ENCODE measurements around the gene FBXL4. TPM values are rescaled to one million over a fixed set of nuclear protein-coding genes. Genes with fewer than 3 reads are reported as not detected.

Gene FBXL4
- total and polyA plus RNA-seq, 12 donors: 4.1 to 34.5 (median 23.7) TPM

- Histone ChIP-seq H3K36me3 (replicated peaks in 1 of 2) (no peaks in the 10 kb centered on the region), H3K4me1 (replicated peaks in 1 of 2) (peaks cover 12 to 27% of the 10 kb centered on the region in 2 donors), H3K27me3 (peaks cover 84% of the 10 kb centered on the region), H3K4me3 (no peak overlapping the region), H3K9me3 (replicated peaks in 1 of 3) (no peaks in the 10 kb centered on the region), H3K27ac (no peak overlapping the region)
- DNase-seq: no peak
- intact Hi-C loops (cut with DNase I): no loop called here
- TF ChIP-seq POLR2A (IDR thresholded peaks at IDR 0.05) (no peak), CTCF (IDR thresholded peaks at IDR 0.05) (no peak)
- WGBS, 4 donors: 12 to 21% (median 16%) methylated on average over 14 of the region's 14 CpGs
Observed at GRCh38 chr6:98828941-98829411, 118.8 kb downstream of the FBXL4 start.

GRCh38 chr6:98828211-98828788, 119.4 kb downstream of the FBXL4 start:
- no peak for DNase-seq
- WGBS, 4 donors: 11 to 14% (median 13%) methylated on average over 12 of the region's 12 CpGs
- Histone ChIP-seq H3K27me3 (peaks cover 90% of the 10 kb centered on the region), H3K4me3 (no peak overlapping the region), H3K9me3 (replicated peaks in 1 of 3) (no peaks in the 10 kb centered on the region), H3K36me3 (replicated peaks in 1 of 2) (no peaks in the 10 kb centered on the region), H3K27ac (no peak overlapping the region), H3K4me1 (replicated peaks in 1 of 2) (peaks cover 9 to 20% of the 10 kb centered on the region in 2 donors)
- intact Hi-C loops (cut with DNase I): no loop called here
- TF ChIP-seq POLR2A (IDR thresholded peaks at IDR 0.05) (no peak), CTCF (IDR thresholded peaks at IDR 0.05) (no peak)

- peaks cover 91% of the 10 kb centered on the region for H3K27me3 ChIP-seq
- DNase-seq: no peak
- no peaks in the 10 kb centered on the region for H3K9me3 ChIP-seq (replicated peaks in 1 of 3)
- no peak overlapping the region for H3K4me3 ChIP-seq
- intact Hi-C loops (cut with DNase I): no loop called here
- WGBS, 4 donors: 9 to 13% (median 11%) methylated on average over 35 to 44 of the region's 44 CpGs
- no peaks in the 10 kb centered on the region for H3K36me3 ChIP-seq (replicated peaks in 1 of 2)
- TF ChIP-seq POLR2A (IDR thresholded peaks at IDR 0.05) (no peak), CTCF (IDR thresholded peaks at IDR 0.05) (no peak)
- peaks cover 4 to 12% of the 10 kb centered on the region in 2 donors for H3K4me1 ChIP-seq (replicated peaks in 1 of 2)
- no peak overlapping the region for H3K27ac ChIP-seq
Observed at GRCh38 chr6:98827295-98828159, 120.2 kb downstream of the FBXL4 start.

- H3K36me3 ChIP-seq (replicated peaks in 1 of 2): no peaks in the 10 kb centered on the region
- WGBS, 4 donors: 5 to 9% (median 8%) methylated on average over 17 to 19 of the region's 19 CpGs
- no peak for TF ChIP-seq CTCF (IDR thresholded peaks at IDR 0.05)
- TF ChIP-seq POLR2A (IDR thresholded peaks at IDR 0.05): no peak
- H3K4me3 ChIP-seq: no peak overlapping the region
- no peaks in the 10 kb centered on the region for H3K9me3 ChIP-seq (replicated peaks in 1 of 3)
- DNase-seq: no peak
- H3K27ac ChIP-seq: no peak overlapping the region
- no peaks in the 10 kb centered on the region for H3K4me1 ChIP-seq (replicated peaks in 1 of 2)
- peaks cover 90% of the 10 kb centered on the region for H3K27me3 ChIP-seq
- intact Hi-C loops (cut with DNase I): no loop called here
Observed at GRCh38 chr6:98825600-98826230, 122.0 kb downstream of the FBXL4 start.
